Osteoblast (primary cell): ENCODE data around the gene HGFAC. TPM values are rescaled to one million over a fixed set of nuclear protein-coding genes. Genes with fewer than 3 reads are reported as not detected.
A peak's percentile ranks its signal among the peaks of the same experiment; 100 is the strongest.

Source experiments
- DNase-seq: peaks from one replicate; pipeline ENCODE4 v3.0.0; 2011; ENCODE audit warnings: low spot score, mixed read lengths; ENCODE audit not compliant: insufficient read length; ENCODE audit errors: missing footprints
- H2AFZ ChIP-seq: 2 replicates; pipeline ENCODE4 v1.6.0; 2011; ENCODE audit warnings: mild to moderate bottlenecking, low read length
- H3K27ac ChIP-seq: 2 replicates; pipeline ENCODE4 v1.5.1; 2011; ENCODE audit warnings: mild to moderate bottlenecking, low read depth, low read length, moderate library complexity
- H3K27me3 ChIP-seq: 2 replicates; pipeline ENCODE4 v1.6.0; 2012; ENCODE audit warnings: mild to moderate bottlenecking, control low read depth, inconsistent platforms, low read length, moderate library complexity; ENCODE audit not compliant: insufficient read depth
- H3K36me3 ChIP-seq: 2 replicates; pipeline ENCODE4 v1.5.1; 2011; ENCODE audit warnings: mild to moderate bottlenecking, low read length, control low read depth, moderate library complexity; ENCODE audit not compliant: insufficient read depth
- H3K4me1 ChIP-seq: 2 replicates; pipeline ENCODE4 v1.5.1; 2011; ENCODE audit warnings: mild to moderate bottlenecking, low read length, control low read depth, moderate library complexity; ENCODE audit not compliant: insufficient read depth
- H3K4me2 ChIP-seq: 2 replicates; pipeline ENCODE4 v1.6.0; 2011; ENCODE audit warnings: mild to moderate bottlenecking, low read length; ENCODE audit not compliant: insufficient read depth
- H3K4me3 ChIP-seq: fragments of 200-600 bp; sonication (generic); 3 replicates; pipeline ENCODE4 v1.5.1; 2012; ENCODE audit warnings: mild to moderate bottlenecking, low read length, inconsistent platforms; ENCODE audit not compliant: insufficient read depth
- H3K79me2 ChIP-seq: 2 replicates; pipeline ENCODE4 v1.6.0; 2012; ENCODE audit warnings: mild to moderate bottlenecking, low read length, control low read depth, inconsistent platforms; ENCODE audit not compliant: insufficient read depth
- H3K9me3 ChIP-seq: 2 replicates; pipeline ENCODE4 v1.5.1; 2011; ENCODE audit warnings: low read depth, low read length, control low read depth
- H4K20me1 ChIP-seq: 2 replicates; pipeline ENCODE4 v1.6.0; 2012; ENCODE audit warnings: mild to moderate bottlenecking, low read length, control low read depth; ENCODE audit not compliant: insufficient read depth
- CTCF ChIP-seq: IDR thresholded peaks from 2 replicates; pipeline ENCODE4 v1.5.1; 2011; ENCODE audit warnings: mild to moderate bottlenecking, low read depth, low read length, moderate library complexity; ENCODE audit errors: extremely low read depth
- total RNA-seq: library from RNA; depleted of rRNA; stranded (reverse); fragments of >200 nt; gene quantifications from 2 replicates; pipeline ENCODE4 v1.2.3, GENCODE V29; 2012

HGFAC gene
- total RNA-seq, 1 donor = not detected

- H3K36me3 ChIP-seq = no peaks in the 10 kb centered on the region
- no peaks in the 10 kb centered on the region for H3K79me2 ChIP-seq
- no peaks in the 10 kb centered on the region for H3K4me1 ChIP-seq
- H3K27me3 ChIP-seq = peaks cover 6% of the 10 kb centered on the region
- no peak for TF ChIP-seq CTCF
- no peak overlapping the region for H3K27ac ChIP-seq
- no peak overlapping the region for H3K4me2 ChIP-seq
- H4K20me1 ChIP-seq = peaks cover 3% of the 10 kb centered on the region
- no peak overlapping the region for H3K4me3 ChIP-seq
- H3K9me3 ChIP-seq = no peaks in the 10 kb centered on the region
- peak; percentile 83 for DNase-seq
- H2AFZ ChIP-seq = no peak overlapping the region
Measured at GRCh38 chr4:3471886-3472285, 30.1 kb downstream of the HGFAC start.

GRCh38 chr4:3472411-3473141 is 30.8 kb downstream of the HGFAC start:
- H3K4me2 ChIP-seq = no peak overlapping the region
- peaks cover 6% of the 10 kb centered on the region for H3K27me3 ChIP-seq
- H3K36me3 ChIP-seq = no peaks in the 10 kb centered on the region
- no peak overlapping the region for H3K27ac ChIP-seq
- no peaks in the 10 kb centered on the region for H3K9me3 ChIP-seq
- H3K4me1 ChIP-seq = no peaks in the 10 kb centered on the region
- DNase-seq = peak; percentile 76
- no peaks in the 10 kb centered on the region for H3K79me2 ChIP-seq
- H4K20me1 ChIP-seq = peaks cover 3% of the 10 kb centered on the region
- no peak for TF ChIP-seq CTCF
- H2AFZ ChIP-seq = no peak overlapping the region
- no peak overlapping the region for H3K4me3 ChIP-seq

GRCh38 chr4:3473181-3473950 is 31.6 kb downstream of the HGFAC start:
- no peak overlapping the region for H3K27ac ChIP-seq
- DNase-seq = peak; percentile 77
- no peak overlapping the region for H2AFZ ChIP-seq

More at GRCh38 chr4:3473181-3473950, 31.6 kb downstream of the HGFAC start:
- peaks cover 3% of the 10 kb centered on the region for H4K20me1 ChIP-seq
- no peak overlapping the region for H3K4me2 ChIP-seq
- H3K36me3 ChIP-seq = no peaks in the 10 kb centered on the region
- no peaks in the 10 kb centered on the region for H3K4me1 ChIP-seq
- H3K27me3 ChIP-seq = peaks cover 6% of the 10 kb centered on the region
- no peaks in the 10 kb centered on the region for H3K9me3 ChIP-seq
- no peaks in the 10 kb centered on the region for H3K79me2 ChIP-seq
- H3K4me3 ChIP-seq = no peak overlapping the region
- TF ChIP-seq CTCF = no peak
